HEK293T (cell line): ENCODE data around the gene PSKH1.

Source experiments
- ARNT ChIP-seq: fragments of 450-650 bp; IDR thresholded peaks from 2 replicates; pipeline ENCODE4 v1.6.1; 2017; ENCODE audit warnings: mild to moderate bottlenecking
- BHLHE40 ChIP-seq: fragments of 450-650 bp; IDR thresholded peaks from 2 replicates; pipeline ENCODE4 v1.6.1; 2016; ENCODE audit warnings: mild to moderate bottlenecking, moderate library complexity, borderline replicate concordance
- ELF4 ChIP-seq: fragments of 450-650 bp; IDR thresholded peaks from 2 replicates; pipeline ENCODE4 v1.6.1; 2017; ENCODE audit warnings: antibody characterized with exemption
- FOXA1 ChIP-seq: fragments of 450-650 bp; IDR thresholded peaks from 2 replicates; pipeline ENCODE4 v1.6.1; 2016; ENCODE audit warnings: mild to moderate bottlenecking
- FOXM1 ChIP-seq: fragments of 450-650 bp; IDR thresholded peaks from 2 replicates; pipeline ENCODE4 v1.6.1; 2017; ENCODE audit warnings: mild to moderate bottlenecking, borderline replicate concordance
- LEF1 ChIP-seq: fragments of 450-650 bp; IDR thresholded peaks from 2 replicates; pipeline ENCODE4 v1.6.1; 2017; ENCODE audit warnings: mild to moderate bottlenecking, borderline replicate concordance
- NFRKB ChIP-seq: fragments of 450-650 bp; IDR thresholded peaks from 2 replicates; pipeline ENCODE4 v1.6.1; 2016; ENCODE audit warnings: mild to moderate bottlenecking, moderate library complexity
- SP1 ChIP-seq: fragments of 450-650 bp; IDR thresholded peaks from 2 replicates; pipeline ENCODE4 v1.6.1; 2017
- SUZ12 ChIP-seq: fragments of 450-650 bp; IDR thresholded peaks from 2 replicates; pipeline ENCODE4 v1.6.1; 2016; ENCODE audit warnings: mild to moderate bottlenecking
- TARDBP ChIP-seq: fragments of 450-650 bp; IDR thresholded peaks from 2 replicates; pipeline ENCODE4 v1.6.1; 2016
- ZNF384 ChIP-seq: fragments of 450-650 bp; IDR thresholded peaks from 2 replicates; pipeline ENCODE4 v1.6.1; 2016
- TF ChIP-seq, protein P1 (sequence below): fragments of 450-650 bp; IDR thresholded peaks from 2 replicates; pipeline ENCODE4 v1.6.1; 2016

DNA sequence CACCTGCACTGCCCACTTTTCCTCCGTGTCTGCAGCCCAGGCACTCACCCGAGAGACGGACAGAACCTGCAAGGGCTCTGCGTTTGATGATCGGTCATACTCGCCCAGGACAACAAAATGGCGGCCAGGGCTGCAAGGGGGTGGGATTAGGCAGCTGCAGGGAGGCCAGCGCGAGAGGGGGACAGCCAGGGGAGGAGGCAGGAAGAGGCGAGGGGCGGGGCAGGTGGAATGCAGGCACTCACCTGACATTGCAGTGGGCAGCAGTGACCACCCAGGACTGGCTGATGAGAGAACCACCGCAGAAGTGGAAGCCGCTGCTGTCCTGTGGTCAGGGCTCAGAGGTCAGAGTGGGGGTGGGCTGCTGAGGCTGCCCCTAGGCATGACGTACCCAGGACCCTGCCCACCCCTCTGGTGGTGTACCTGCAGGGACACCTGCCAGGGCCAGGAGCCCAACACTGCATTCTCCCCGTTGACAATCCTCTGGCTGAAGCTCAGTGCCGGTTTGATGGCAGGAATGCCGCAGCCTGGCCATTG lies 37.7 kb downstream of the PSKH1 start:
- no peak for TF ChIP-seq FOXM1
- TF ChIP-seq SP1 = no peak
- TF ChIP-seq SUZ12 = no peak
- no peak for TF ChIP-seq ELF4
- no peak for TF ChIP-seq BHLHE40
- no peak for TF ChIP-seq FOXA1
- TF ChIP-seq, protein P1, sequence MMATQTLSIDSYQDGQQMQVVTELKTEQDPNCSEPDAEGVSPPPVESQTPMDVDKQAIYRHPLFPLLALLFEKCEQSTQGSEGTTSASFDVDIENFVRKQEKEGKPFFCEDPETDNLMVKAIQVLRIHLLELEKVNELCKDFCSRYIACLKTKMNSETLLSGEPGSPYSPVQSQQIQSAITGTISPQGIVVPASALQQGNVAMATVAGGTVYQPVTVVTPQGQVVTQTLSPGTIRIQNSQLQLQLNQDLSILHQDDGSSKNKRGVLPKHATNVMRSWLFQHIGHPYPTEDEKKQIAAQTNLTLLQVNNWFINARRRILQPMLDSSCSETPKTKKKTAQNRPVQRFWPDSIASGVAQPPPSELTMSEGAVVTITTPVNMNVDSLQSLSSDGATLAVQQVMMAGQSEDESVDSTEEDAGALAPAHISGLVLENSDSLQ = no peak
- no peak for TF ChIP-seq ARNT
- no peak for TF ChIP-seq LEF1
- no peak for TF ChIP-seq NFRKB
- TF ChIP-seq TARDBP = no peak
- TF ChIP-seq ZNF384 = no peak
